GM12873 (cell line): ENCODE measurements around the gene C1orf53.

ENCODE experiments used
- CTCF ChIP-seq: IDR thresholded peaks from 2 replicates; pipeline ENCODE4 v1.5.1; 2012; ENCODE audit warnings: low read depth, mild to moderate bottlenecking, moderate library complexity, low read length, control low read depth; ENCODE audit not compliant: insufficient read depth; ENCODE audit errors: missing control alignments

Gene C1orf53

GRCh38 chr1:197948926-197949899 is 46.8 kb downstream of the C1orf53 start:
- TF ChIP-seq CTCF, result no peak

GRCh38 chr1:197951089-197951488 is 48.7 kb downstream of the C1orf53 start:
- no peak for TF ChIP-seq CTCF

GRCh38 chr1:197951617-197952175 is 49.3 kb downstream of the C1orf53 start:
- no peak for TF ChIP-seq CTCF

GRCh38 chr1:197954718-197955418 is 52.4 kb downstream of the C1orf53 start:
- no peak for TF ChIP-seq CTCF

GRCh38 chr1:197955486-197956394 is 53.3 kb downstream of the C1orf53 start:
- no peak for TF ChIP-seq CTCF
